Choroid plexus epithelial cell (primary cell): ENCODE data around the gene CD80.
"Not testable (repeated sequence)": the region's sequence is repeated elsewhere in the genome, so short reads cannot be mapped to it uniquely, and the experiment has no call there.

ENCODE experiments used
- DNase-seq: peaks from one replicate; pipeline ENCODE4 v3.0.0-alpha.2; 2010; ENCODE audit warnings: low read depth
- H3K4me3 ChIP-seq: 2 replicates; pipeline ENCODE4 v1.5.1; 2011; ENCODE audit warnings: low read depth, mild to moderate bottlenecking, control low read depth, low read length, moderate library complexity
- TF ChIP-seq, protein P1 (sequence below): conservative IDR thresholded peaks from 2 replicates; pipeline ENCODE4 v1.5.1; 2011; ENCODE audit warnings: low read depth, mild to moderate bottlenecking, control low read depth, inconsistent platforms, low read length, moderate library complexity

Gene CD80

DNA sequence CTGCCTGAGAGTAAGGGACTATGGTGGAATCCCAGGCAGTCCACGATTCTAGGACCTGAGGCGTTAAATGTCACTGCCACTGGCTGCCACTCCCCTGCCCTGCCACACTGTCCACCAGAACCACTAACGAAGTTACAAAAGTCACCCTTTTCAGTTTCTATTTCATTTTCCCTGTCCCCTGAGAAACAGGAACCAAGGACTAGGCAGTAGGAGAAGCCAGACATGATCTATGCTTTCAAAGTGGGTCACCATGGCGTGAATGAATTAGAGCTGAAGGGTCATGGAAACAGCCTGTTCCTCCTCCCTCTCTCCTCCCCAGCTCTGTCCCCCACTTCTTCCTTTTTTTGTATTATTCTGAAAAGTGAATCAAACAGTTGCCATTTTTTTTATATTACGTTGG is 10.8 kb upstream of the CD80 start:
- DNase-seq: no peak
- TF ChIP-seq, protein P1, sequence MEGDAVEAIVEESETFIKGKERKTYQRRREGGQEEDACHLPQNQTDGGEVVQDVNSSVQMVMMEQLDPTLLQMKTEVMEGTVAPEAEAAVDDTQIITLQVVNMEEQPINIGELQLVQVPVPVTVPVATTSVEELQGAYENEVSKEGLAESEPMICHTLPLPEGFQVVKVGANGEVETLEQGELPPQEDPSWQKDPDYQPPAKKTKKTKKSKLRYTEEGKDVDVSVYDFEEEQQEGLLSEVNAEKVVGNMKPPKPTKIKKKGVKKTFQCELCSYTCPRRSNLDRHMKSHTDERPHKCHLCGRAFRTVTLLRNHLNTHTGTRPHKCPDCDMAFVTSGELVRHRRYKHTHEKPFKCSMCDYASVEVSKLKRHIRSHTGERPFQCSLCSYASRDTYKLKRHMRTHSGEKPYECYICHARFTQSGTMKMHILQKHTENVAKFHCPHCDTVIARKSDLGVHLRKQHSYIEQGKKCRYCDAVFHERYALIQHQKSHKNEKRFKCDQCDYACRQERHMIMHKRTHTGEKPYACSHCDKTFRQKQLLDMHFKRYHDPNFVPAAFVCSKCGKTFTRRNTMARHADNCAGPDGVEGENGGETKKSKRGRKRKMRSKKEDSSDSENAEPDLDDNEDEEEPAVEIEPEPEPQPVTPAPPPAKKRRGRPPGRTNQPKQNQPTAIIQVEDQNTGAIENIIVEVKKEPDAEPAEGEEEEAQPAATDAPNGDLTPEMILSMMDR: no peak

GRCh38 chr3:119569156-119569555 is 9.7 kb upstream of the CD80 start:
- TF ChIP-seq, protein P1: no peak
- DNase-seq: no peak
- H3K4me3 ChIP-seq: no peak overlapping the region

More for the DNA sequence above, 10.8 kb upstream of the CD80 start:
- no peak overlapping the region for H3K4me3 ChIP-seq

DNA sequence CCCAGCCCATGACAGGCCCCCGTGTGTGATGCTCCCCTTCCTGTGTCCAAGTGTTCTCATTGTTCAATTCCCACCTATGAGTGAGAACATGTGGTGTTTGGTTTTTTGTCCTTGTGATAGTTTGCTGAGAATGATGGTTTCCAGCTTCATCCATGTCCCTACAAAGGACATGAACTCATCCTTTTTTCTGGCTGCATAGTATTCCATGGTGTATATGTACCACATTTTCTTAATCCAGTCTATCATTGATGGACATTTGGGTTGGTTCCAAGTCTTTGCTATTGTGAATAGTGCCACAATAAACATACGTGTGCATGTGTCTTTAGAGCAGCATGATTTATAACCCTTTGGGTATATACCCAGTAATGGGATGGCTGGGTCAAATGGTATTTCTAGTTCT is 3.9 kb upstream of the CD80 start:
- not testable (repeated sequence) for DNase-seq, H3K4me3 ChIP-seq

DNA sequence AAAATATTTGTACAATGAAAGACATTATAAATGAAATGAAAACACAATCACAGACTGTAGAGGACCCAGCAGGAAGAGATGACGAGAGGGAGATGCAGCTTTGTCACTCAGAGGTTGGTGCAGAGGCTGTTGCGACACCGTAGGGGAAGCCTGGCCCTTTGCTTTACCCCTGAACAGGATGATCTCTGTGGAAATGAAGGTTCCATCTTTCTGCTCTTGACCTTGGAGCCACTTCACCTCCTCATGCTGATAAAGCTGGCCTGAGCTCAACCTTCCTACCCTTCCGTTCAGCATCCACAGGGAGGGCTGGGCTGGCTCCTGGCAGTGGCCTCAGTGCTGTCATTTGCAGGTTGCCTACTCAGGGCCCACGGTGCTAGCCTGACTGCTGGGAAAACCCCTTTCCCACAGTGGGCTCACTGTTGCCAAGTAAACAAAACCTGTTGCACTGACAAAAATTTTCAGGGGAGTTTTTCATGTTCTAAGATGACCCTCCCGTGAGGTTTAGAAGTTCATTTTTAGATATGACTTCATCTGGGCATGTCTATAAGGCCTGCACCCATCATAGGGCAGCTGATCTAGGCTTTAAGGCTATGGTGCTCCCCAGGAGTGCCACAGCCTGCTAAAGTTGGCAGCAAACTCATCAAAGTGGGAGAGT is 3.0 kb upstream of the CD80 start:
- TF ChIP-seq, protein P1: no peak
- DNase-seq: no peak
- no peak overlapping the region for H3K4me3 ChIP-seq

GRCh38 chr3:119560160-119560559 is 746 bp upstream of the CD80 start:
- TF ChIP-seq, protein P1: no peak
- no peak for DNase-seq
- H3K4me3 ChIP-seq: no peak overlapping the region

GRCh38 chr3:119558626-119559317 is 642 bp downstream of the CD80 start:
- TF ChIP-seq, protein P1: no peak
- H3K4me3 ChIP-seq: no peak overlapping the region
- DNase-seq: no peak

GRCh38 chr3:119557877-119558269 is 1.5 kb downstream of the CD80 start:
- H3K4me3 ChIP-seq: no peak overlapping the region
- TF ChIP-seq, protein P1: no peak
- no peak for DNase-seq
